K562 (cell line): Measurements from ENCODE around the gene DIMT1. TPM values are rescaled to one million over a fixed set of nuclear protein-coding genes. Genes with fewer than 3 reads are reported as not detected.

Experiments used
- ATAC-seq: fragments of 200-7000 bp; cut with Tn5 transposase; 3 replicates; pipeline ENCODE4 v1.9.1; 2020; ENCODE audit warnings: moderate library complexity
- BruUV-seq: library from RNA; stranded (reverse); fragments of 400-500 nt; replicated peaks from 2 replicates; lab custom pipeline; 2021; lab: Mats Ljungman, UMichigan
- CTCF ChIA-PET: fragments of 300-600 bp; formaldehyde crosslinking; extraction: SDS; loops from one replicate; lab custom pipeline; 2021; ENCODE audit warnings: low intra/inter-chr PET ratio; lab: Yijun Ruan, JAX
- POLR2A ChIA-PET: fragments of 300-600, 350-650 bp; sonication (Branson Sonifier 250); formaldehyde crosslinking; extraction: SDS; loops from one replicate; lab custom pipeline; 2021; ENCODE audit warnings: antibody characterized with exemption, inconsistent platforms; lab: Yijun Ruan, JAX
- DNase-seq, 4 experiments: peaks; one replicate each; pipeline versions ENCODE4 v3.0.0 to v3.0.0-alpha.2; 2011 to 2018; ENCODE audit warnings: low spot score in 3 of 4, mixed read lengths in 3 of 4; ENCODE audit errors: extremely low read depth in 1 of 4
- FAIRE-seq: peaks from 2 replicates; lab custom pipeline; 2011; peaks lifted over from hg19 to GRCh38; lab: Jason Lieb, UNC
- H2AFZ ChIP-seq: 2 replicates; pipeline ENCODE4 v1.6.0; 2011; ENCODE audit warnings: low read depth, low read length, control low read depth, inconsistent platforms
- H3K27ac ChIP-seq: fragments of 200-600 bp; 3 replicates; pipeline ENCODE4 v1.8.0; 2011; ENCODE audit warnings: low read depth, mild to moderate bottlenecking, control low read depth, inconsistent platforms, low read length, moderate library complexity, mixed read lengths; ENCODE audit errors: extremely low read depth
- H3K27me3 ChIP-seq, 2 experiments: fragments of 300-600 bp in 1 of 2; 2 replicates in 1 of 2; 3 replicates in 1 of 2; pipeline versions ENCODE4 v1.6.0 to v1.8.0; 2011; ENCODE audit warnings: inconsistent platforms in 2 of 2, low read length in 2 of 2, mild to moderate bottlenecking in 1 of 2, mixed read lengths in 1 of 2, moderate library complexity in 1 of 2; ENCODE audit not compliant: control insufficient read depth in 2 of 2, insufficient read depth in 2 of 2
- H3K36me3 ChIP-seq: fragments of 300-600 bp; 3 replicates; pipeline ENCODE4 v1.8.0; 2011; ENCODE audit warnings: mild to moderate bottlenecking, low read length, inconsistent platforms; ENCODE audit not compliant: control insufficient read depth, insufficient read depth
- H3K4me1 ChIP-seq, 2 experiments: fragments of 200-600 bp in 1 of 2; replicated peaks in 1 of 2; 2 replicates in 1 of 2; 3 replicates in 1 of 2; pipeline versions ENCODE4 v1.5.1 to v1.8.0; 2011; ENCODE audit warnings: inconsistent platforms in 2 of 2, low read length in 2 of 2, mild to moderate bottlenecking in 1 of 2, mixed read lengths in 1 of 2, moderate library complexity in 1 of 2; ENCODE audit not compliant: control insufficient read depth in 2 of 2, insufficient read depth in 2 of 2
- H3K4me2 ChIP-seq: 2 replicates; pipeline ENCODE4 v1.6.1; 2011; ENCODE audit warnings: low read length, control low read depth, inconsistent platforms, mixed read lengths; ENCODE audit not compliant: insufficient read depth
- H3K4me3 ChIP-seq: fragments of 200-600 bp; sonication (generic), shearing (Covaris generic); 2 replicates; pipeline ENCODE4 v1.5.1; 2016; ENCODE audit warnings: control low read depth, inconsistent platforms
- H3K79me2 ChIP-seq: fragments of 200-600 bp; 3 replicates; pipeline ENCODE4 v1.8.0; 2011; ENCODE audit warnings: low read length, inconsistent platforms; ENCODE audit not compliant: control insufficient read depth, insufficient read depth
- H3K9ac ChIP-seq, 2 experiments: 2 replicates each; pipeline versions ENCODE4 v1.6.0 to v1.6.1; 2011; ENCODE audit warnings: low read depth in 2 of 2, low read length in 2 of 2, control low read depth in 1 of 2, inconsistent platforms in 1 of 2, mild to moderate bottlenecking in 1 of 2, mixed read lengths in 1 of 2; ENCODE audit not compliant: insufficient read depth in 1 of 2
- H3K9me1 ChIP-seq: one replicate; pipeline ENCODE4 v1.6.0; 2011; ENCODE audit warnings: inconsistent platforms, mild to moderate bottlenecking, low read length, moderate library complexity; ENCODE audit not compliant: control insufficient read depth, insufficient read depth
- H3K9me3 ChIP-seq: replicated peaks from 2 replicates; pipeline ENCODE4 v1.5.1; 2011; ENCODE audit warnings: low read depth, low read length, inconsistent platforms; ENCODE audit not compliant: control insufficient read depth, insufficient read depth
- H4K20me1 ChIP-seq: replicated peaks from 2 replicates; pipeline ENCODE4 v1.6.1; 2011; ENCODE audit warnings: low read length, inconsistent platforms, mixed read lengths; ENCODE audit not compliant: control insufficient read depth, insufficient read depth
- BCOR ChIP-seq: fragments of 450-650 bp; IDR thresholded peaks from 2 replicates; pipeline ENCODE4 v1.6.1; 2016
- ESRRB ChIP-seq: fragments of 250-450 bp; sonication (Bioruptor Pico); IDR thresholded peaks from 2 replicates; pipeline ENCODE4 v1.5.0; 2020; ENCODE audit warnings: mild to moderate bottlenecking, moderate library complexity, borderline replicate concordance
- HOXB6 ChIP-seq: fragments of 250-450 bp; sonication (Bioruptor Pico); IDR thresholded peaks from 2 replicates; pipeline ENCODE4 v1.5.1; 2022; ENCODE audit warnings: mild to moderate bottlenecking, borderline replicate concordance
- LARP7 ChIP-seq: fragments of 450-650 bp; IDR thresholded peaks from 2 replicates; pipeline ENCODE4 v1.6.1; 2016
- LCOR ChIP-seq: sonication (generic); formaldehyde crosslinking; IDR thresholded peaks from 2 replicates; pipeline ENCODE4 v1.8.0; 2022; ENCODE audit warnings: mild to moderate bottlenecking, missing genetic modification reagents
- TCF3 ChIP-seq: sonication (generic); formaldehyde crosslinking; IDR thresholded peaks from 2 replicates; pipeline ENCODE4 v1.4.0; 2020; ENCODE audit warnings: mild to moderate bottlenecking, missing genetic modification reagents
- TFE3 ChIP-seq: fragments of 450-650 bp; formaldehyde crosslinking; IDR thresholded peaks from 2 replicates; pipeline ENCODE4 v1.4.0; 2020; ENCODE audit warnings: mild to moderate bottlenecking, mixed read lengths
- ZC3H11A ChIP-seq: IDR thresholded peaks from 2 replicates; pipeline ENCODE4 v1.6.1; 2012; ENCODE audit warnings: low read depth, low read length, improper control_type of control experiment
- ZC3H4 ChIP-seq: sonication (generic); formaldehyde crosslinking; IDR thresholded peaks from 2 replicates; pipeline ENCODE4 v1.9.0; 2021; ENCODE audit warnings: missing genetic modification reagents, borderline replicate concordance
- ZHX1 ChIP-seq: fragments of 150-350 bp; conservative IDR thresholded peaks from 2 replicates; pipeline ENCODE4 v1.6.1; 2014; ENCODE audit warnings: low read length
- ZNF212 ChIP-seq: fragments of 450-650 bp; formaldehyde crosslinking; IDR thresholded peaks from 2 replicates; pipeline ENCODE4 v1.4.0; 2020; ENCODE audit warnings: mild to moderate bottlenecking
- ZNF77 ChIP-seq: fragments of 250-450 bp; sonication (Bioruptor Pico); IDR thresholded peaks from 2 replicates; pipeline ENCODE4 v1.5.0; 2020
- WGBS: fragments of 100-300 bp; shearing (Covaris generic); methylation state at CpG from one replicate; pipeline ENCODE4 v1.1.6; 2016; ENCODE audit warnings: low coverage, mixed read lengths; ENCODE audit not compliant: insufficient coverage; ENCODE audit errors: missing lambda C conversion rate; 5-methylcytosine and 5-hydroxymethylcytosine counted together
- in situ Hi-C: fragments of 300-500 bp; cut with MboI; formaldehyde crosslinking; loops from 4 replicates; pipeline ENCODE4 v1.15.0; 2018; ENCODE audit warnings: inconsistent platforms, mixed read lengths
- intact Hi-C: fragments of 100-400 bp; cut with micrococcal nuclease; formaldehyde crosslinking; loops from 2 replicates; pipeline ENCODE4 v1.14.2; 2022
- polyA plus RNA-seq, 8 experiments: library from polyadenylated mRNA; depleted of rRNA in 4 of 8; stranded (reverse) in 5 of 8; unstranded in 3 of 8; fragments of >200 nt; fragmentation: Nextera tagmentation in 2 of 8; fragmentation: Illumina TruSeq in 1 of 8; extraction: Ambion mirVana in 2 of 8; extraction: Trizol in 1 of 8; gene quantifications; 2 replicates each; pipeline versions ENCODE4 v1.2.1 to v1.2.3, GENCODE V29; 2011 to 2014; ENCODE audit warnings: inconsistent platforms in 1 of 8, missing spikeins in 1 of 8
- total RNA-seq, 7 experiments: library from RNA; depleted of rRNA in 6 of 7; stranded (reverse); fragments of >200 nt in 6 of 7; fragmentation: Illumina TruSeq in 2 of 7; extraction: Trizol in 2 of 7; gene quantifications; 2 replicates each; pipeline versions ENCODE4 v1.2.1 to v1.2.3, GENCODE V29; 2011 to 2021; ENCODE audit warnings: low replicate concordance in 1 of 7

The DIMT1 gene
- total and polyA plus RNA-seq, 9 of the 15 experiments (the other 6 are each of a cell fraction or from before 2014, with no cell fraction given): 28.9 to 85.3 (median 54.1) TPM

GRCh38 chr5:62362701-62363100 is 41.0 kb downstream of the DIMT1 start:
- Histone ChIP-seq H3K79me2 (no peaks in the 10 kb centered on the region; the same call in 2 of the 3 replicates), H3K4me2 (no peak overlapping the region), H4K20me1 (no peaks in the 10 kb centered on the region), H3K9me3 (no peaks in the 10 kb centered on the region), H3K9ac (no peak overlapping the region), H3K27me3 (no peaks in the 10 kb centered on the region), H3K4me3 (no peak overlapping the region), H3K9me1 (no peaks in the 10 kb centered on the region), H2AFZ (no peak overlapping the region), H3K36me3 (peaks cover 72% of the 10 kb centered on the region), H3K27ac (no peak overlapping the region), H3K4me1 (no peaks in the 10 kb centered on the region)
- CTCF ChIA-PET: no interaction called here
- 93% methylated on average over 3 of the region's 3 CpGs for WGBS
- intact Hi-C loops (no loop called here), in situ Hi-C loops (no loop called here)
- no peak for FAIRE-seq
- no peak for ATAC-seq
- no peak for TF ChIP-seq LCOR (CRISPR knock-in tag)
- no peak for TF ChIP-seq BCOR
- no peak for TF ChIP-seq LARP7
- no peak for TF ChIP-seq ZHX1
- no peak for TF ChIP-seq TCF3 (CRISPR knock-in tag)
- TF ChIP-seq ZC3H4: no peak
- no peak for TF ChIP-seq ESRRB (CRISPR knock-in tag)
- no peak for TF ChIP-seq ZC3H11A
- TF ChIP-seq TFE3 (CRISPR knock-in tag): no peak
- TF ChIP-seq HOXB6 (CRISPR knock-in tag): no peak
- no peak for TF ChIP-seq ZNF212
- TF ChIP-seq ZNF77 (CRISPR knock-in tag): no peak
- no TSS peak for BruUV-seq
- POLR2A ChIA-PET: no interaction called here
- DNase-seq: no peak
